HG02884 (cell line): ENCODE results near the gene NRCAM.

Source experiments
- ATAC-seq: cut with Tn5 transposase; IDR thresholded peaks from one replicate; pipeline ENCODE4 v1.9.1; 2021; ENCODE audit warnings: mild to moderate bottlenecking, moderate library complexity; ENCODE audit not compliant: unreplicated experiment

The NRCAM gene

GRCh38 chr7:108167460-108167859 is 288.8 kb downstream of the NRCAM start:
- ATAC-seq: no peak

GRCh38 chr7:108166687-108167086 is 289.5 kb downstream of the NRCAM start:
- ATAC-seq: no peak

- ATAC-seq: no peak
These were observed 290.5 kb downstream of the NRCAM start for GRCh38 chr7:108165723-108166122.

GRCh38 chr7:108164946-108165345 is 291.3 kb downstream of the NRCAM start:
- ATAC-seq: no peak

GRCh38 chr7:108164342-108164741 is 291.9 kb downstream of the NRCAM start:
- no peak for ATAC-seq

- no peak for ATAC-seq
These were observed 297.5 kb downstream of the NRCAM start for GRCh38 chr7:108158776-108159175.

GRCh38 chr7:108157606-108158335 is 298.5 kb downstream of the NRCAM start:
- ATAC-seq: no peak

- ATAC-seq: no peak
These were observed 299.2 kb downstream of the NRCAM start for GRCh38 chr7:108156897-108157605.

GRCh38 chr7:108152198-108152597 is 304.0 kb downstream of the NRCAM start:
- no peak for ATAC-seq

GRCh38 chr7:108149908-108150307 is 306.3 kb downstream of the NRCAM start:
- no peak for ATAC-seq

GRCh38 chr7:108149119-108149518 is 307.1 kb downstream of the NRCAM start:
- ATAC-seq: no peak

- ATAC-seq: no peak
These were observed 309.1 kb downstream of the NRCAM start for GRCh38 chr7:108147031-108147563.

- peak; percentile 46 for ATAC-seq
These were observed 310.0 kb downstream of the NRCAM start for GRCh38 chr7:108146070-108146842.

- no peak for ATAC-seq
These were observed 310.8 kb downstream of the NRCAM start for GRCh38 chr7:108145401-108145800.

- ATAC-seq: no peak
These were observed 311.3 kb downstream of the NRCAM start for GRCh38 chr7:108144931-108145330.

- ATAC-seq: peak; percentile 45
These were observed 312.4 kb downstream of the NRCAM start for GRCh38 chr7:108143658-108144420.

- no peak for ATAC-seq
These were observed 313.5 kb downstream of the NRCAM start for GRCh38 chr7:108142675-108143259.

- no peak for ATAC-seq
These were observed 314.1 kb downstream of the NRCAM start for GRCh38 chr7:108142180-108142579.

- no peak for ATAC-seq
These were observed 315.6 kb downstream of the NRCAM start for GRCh38 chr7:108140671-108141070.

GRCh38 chr7:108138911-108139310 is 317.3 kb downstream of the NRCAM start:
- no peak for ATAC-seq
